Body of pancreas (tissue), 4 donors: ENCODE data around the gene PCDH8. TPM values are rescaled to one million over a fixed set of nuclear protein-coding genes. Genes with fewer than 3 reads are reported as not detected.
"Not testable (repeated sequence)": the region's sequence is repeated elsewhere in the genome, so short reads cannot be mapped to it uniquely, and the experiment has no call there.

Experiments used
- ATAC-seq: fragments of 150-250 bp; one replicate; pipeline ENCODE4 v1.9.1; 2016
- DNase-seq, 4 donors: peaks; one replicate each; pipeline ENCODE4 v3.0.0-alpha.2; 2019
- H3K27ac ChIP-seq, 4 donors: fragments of 200-600 bp; sonication (generic); 1 replicate in 3 of 4; 2 replicates in 1 of 4; pipeline versions ENCODE4 v1.5.1 to v1.6.1; 2016 to 2019; ENCODE audit warnings: mild to moderate bottlenecking in 1 of 4, mixed read lengths in 1 of 4, moderate library complexity in 1 of 4
- H3K27me3 ChIP-seq, 2 donors: fragments of 200-600 bp; sonication (generic); one replicate each; pipeline ENCODE4 v1.6.0; 2016; ENCODE audit warnings: mild to moderate bottlenecking in 1 of 2
- H3K36me3 ChIP-seq, 2 donors: fragments of 200-600 bp; sonication (generic); replicated peaks in 1 of 2; 2 replicates each; pipeline ENCODE4 v1.5.1; 2016; ENCODE audit warnings: low read depth in 2 of 2; ENCODE audit not compliant: insufficient read depth in 1 of 2
- H3K4me1 ChIP-seq: fragments of 200-600 bp; sonication (generic); one replicate; pipeline ENCODE4 v1.6.0; 2016
- H3K4me3 ChIP-seq, 2 donors: fragments of 200-600 bp; sonication (generic); 1 replicate in 1 of 2; 2 replicates in 1 of 2; pipeline ENCODE4 v1.5.1; 2016 to 2019
- H3K9me3 ChIP-seq, 3 donors: fragments of 200-600 bp; sonication (generic); 1 replicate in 2 of 3; 2 replicates in 1 of 3; pipeline ENCODE4 v1.5.1; 2016
- CTCF ChIP-seq, 7 experiments: fragments of 450-650 bp in 4 of 7; fragments of 200-600 bp in 3 of 7; sonication (generic) in 3 of 7; IDR thresholded peaks; one replicate each; pipeline ENCODE4 v1.5.1; 2016 to 2019; ENCODE audit warnings: antibody characterized with exemption in 7 of 7
- POLR2A ChIP-seq, 3 donors: fragments of 450-650 bp; IDR thresholded peaks; one replicate each; pipeline ENCODE4 v1.6.1; 2016; ENCODE audit warnings: antibody characterized with exemption in 3 of 3, mild to moderate bottlenecking in 2 of 3
- WGBS, 2 donors: methylation state at CpG; one replicate each; pipeline ENCODE4 v1.1.5; 2017; 5-methylcytosine and 5-hydroxymethylcytosine counted together
- intact Hi-C: fragments of 100-400 bp; cut with DNase I; formaldehyde crosslinking; loops from one replicate; pipeline ENCODE4 v1.15.1; 2023
- total RNA-seq, 2 donors: library from RNA; depleted of rRNA; stranded (reverse); fragments of >200 nt; gene quantifications; one replicate each; pipeline ENCODE4 v1.1.0, GENCODE V29; 2016

PCDH8 gene
- total RNA-seq, 2 donors from 2014 or later, result not detected

GRCh38 chr13:52832313-52832712 lies 16.1 kb downstream of the PCDH8 start:
- 59 to 69% methylated on average over 5 of the region's 5 CpGs for WGBS, 2 donors
- H3K27me3 ChIP-seq, result no peaks in the 10 kb centered on the region
- H3K4me1 ChIP-seq, result no peaks in the 10 kb centered on the region
- no peak for ATAC-seq
- intact Hi-C loops, result no loop called here
- no peak for DNase-seq
- H3K4me3 ChIP-seq, result no peak overlapping the region
- TF ChIP-seq POLR2A (IDR thresholded peaks at IDR 0.05), result no peak
- no peak for TF ChIP-seq CTCF (IDR thresholded peaks at IDR 0.05)
- no peaks in the 10 kb centered on the region for H3K36me3 ChIP-seq
- no peak overlapping the region for H3K27ac ChIP-seq
- no peaks in the 10 kb centered on the region for H3K9me3 ChIP-seq

- DNase-seq (no peak), ATAC-seq (no peak)
- H3K9me3 ChIP-seq, result no peaks in the 10 kb centered on the region
- H3K27ac ChIP-seq, result no peak overlapping the region
- H3K27me3 ChIP-seq, result no peaks in the 10 kb centered on the region
- TF ChIP-seq CTCF (IDR thresholded peaks at IDR 0.05) (no peak), POLR2A (IDR thresholded peaks at IDR 0.05) (no peak)
- WGBS, 2 donors, result 67 to 74% methylated on average over 2 of the region's 2 CpGs
- no peaks in the 10 kb centered on the region for H3K36me3 ChIP-seq
- H3K4me3 ChIP-seq, result no peak overlapping the region
- intact Hi-C loops, result no loop called here
- H3K4me1 ChIP-seq, result no peaks in the 10 kb centered on the region
Observed at GRCh38 chr13:52830946-52831345, 17.5 kb downstream of the PCDH8 start.

- no peak for TF ChIP-seq POLR2A (IDR thresholded peaks at IDR 0.05)
- no peak for TF ChIP-seq CTCF (IDR thresholded peaks at IDR 0.05)
- H3K36me3 ChIP-seq, result no peaks in the 10 kb centered on the region
- no peak overlapping the region for H3K27ac ChIP-seq
- no peak overlapping the region for H3K4me3 ChIP-seq
- H3K27me3 ChIP-seq, result no peaks in the 10 kb centered on the region
- no peaks in the 10 kb centered on the region for H3K9me3 ChIP-seq
- intact Hi-C loops, result no loop called here
- H3K4me1 ChIP-seq, result no peaks in the 10 kb centered on the region
- 64 to 70% methylated on average over 7 of the region's 7 CpGs for WGBS, 2 donors
- no peak for DNase-seq
- ATAC-seq, result no peak
Observed at GRCh38 chr13:52827839-52828238, 20.6 kb downstream of the PCDH8 start.

GRCh38 chr13:52817886-52818285 lies 30.6 kb downstream of the PCDH8 start:
- DNase-seq, H3K4me3 ChIP-seq, H3K27me3 ChIP-seq, ATAC-seq, H3K9me3 ChIP-seq, intact Hi-C loops, H3K36me3 ChIP-seq, H3K4me1 ChIP-seq, H3K27ac ChIP-seq: not testable (repeated sequence)
- WGBS, 2 donors, result 92 to 97% methylated on average over 6 to 17 of the region's 29 CpGs

GRCh38 chr13:52815330-52815729 lies 33.1 kb downstream of the PCDH8 start:
- intact Hi-C loops, result no loop called here
- no peaks in the 10 kb centered on the region for H3K36me3 ChIP-seq
- H3K27me3 ChIP-seq, result no peaks in the 10 kb centered on the region
- ATAC-seq (no peak), DNase-seq (no peak)
- no peak overlapping the region for H3K4me3 ChIP-seq
- 91 to 95% methylated on average over 13 to 18 of the region's 26 CpGs for WGBS, 2 donors
- no peak for TF ChIP-seq CTCF (IDR thresholded peaks at IDR 0.05)
- no peak for TF ChIP-seq POLR2A (IDR thresholded peaks at IDR 0.05)
- no peaks in the 10 kb centered on the region for H3K9me3 ChIP-seq
- H3K27ac ChIP-seq, result no peak overlapping the region
- no peaks in the 10 kb centered on the region for H3K4me1 ChIP-seq
